K562 (cell line): Measurements from ENCODE around the gene VSIG4. TPM values are rescaled to one million over a fixed set of nuclear protein-coding genes. Genes with fewer than 3 reads are reported as not detected.

Experiments used
- ATAC-seq: fragments of 200-7000 bp; cut with Tn5 transposase; 3 replicates; pipeline ENCODE4 v1.9.1; 2020; ENCODE audit warnings: moderate library complexity
- BruUV-seq: library from RNA; stranded (reverse); fragments of 400-500 nt; replicated peaks from 2 replicates; lab custom pipeline; 2021; lab: Mats Ljungman, UMichigan
- CTCF ChIA-PET: fragments of 300-600 bp; formaldehyde crosslinking; extraction: SDS; loops from one replicate; lab custom pipeline; 2021; ENCODE audit warnings: low intra/inter-chr PET ratio; lab: Yijun Ruan, JAX
- POLR2A ChIA-PET: fragments of 300-600, 350-650 bp; sonication (Branson Sonifier 250); formaldehyde crosslinking; extraction: SDS; loops from one replicate; lab custom pipeline; 2021; ENCODE audit warnings: antibody characterized with exemption, inconsistent platforms; lab: Yijun Ruan, JAX
- DNase-seq, 4 experiments: peaks; one replicate each; pipeline versions ENCODE4 v3.0.0 to v3.0.0-alpha.2; 2011 to 2018; ENCODE audit warnings: low spot score in 3 of 4, mixed read lengths in 3 of 4; ENCODE audit errors: extremely low read depth in 1 of 4
- FAIRE-seq: peaks from 2 replicates; lab custom pipeline; 2011; peaks lifted over from hg19 to GRCh38; lab: Jason Lieb, UNC
- H2AFZ ChIP-seq: 2 replicates; pipeline ENCODE4 v1.6.0; 2011; ENCODE audit warnings: low read depth, low read length, control low read depth, inconsistent platforms
- H3K27ac ChIP-seq: fragments of 200-600 bp; 3 replicates; pipeline ENCODE4 v1.8.0; 2011; ENCODE audit warnings: low read depth, mild to moderate bottlenecking, control low read depth, inconsistent platforms, low read length, moderate library complexity, mixed read lengths; ENCODE audit errors: extremely low read depth
- H3K27me3 ChIP-seq, 2 experiments: fragments of 300-600 bp in 1 of 2; 2 replicates in 1 of 2; 3 replicates in 1 of 2; pipeline versions ENCODE4 v1.6.0 to v1.8.0; 2011; ENCODE audit warnings: inconsistent platforms in 2 of 2, low read length in 2 of 2, mild to moderate bottlenecking in 1 of 2, mixed read lengths in 1 of 2, moderate library complexity in 1 of 2; ENCODE audit not compliant: control insufficient read depth in 2 of 2, insufficient read depth in 2 of 2
- H3K36me3 ChIP-seq: fragments of 300-600 bp; 3 replicates; pipeline ENCODE4 v1.8.0; 2011; ENCODE audit warnings: mild to moderate bottlenecking, low read length, inconsistent platforms; ENCODE audit not compliant: control insufficient read depth, insufficient read depth
- H3K4me1 ChIP-seq, 2 experiments: fragments of 200-600 bp in 1 of 2; replicated peaks in 1 of 2; 2 replicates in 1 of 2; 3 replicates in 1 of 2; pipeline versions ENCODE4 v1.5.1 to v1.8.0; 2011; ENCODE audit warnings: inconsistent platforms in 2 of 2, low read length in 2 of 2, mild to moderate bottlenecking in 1 of 2, mixed read lengths in 1 of 2, moderate library complexity in 1 of 2; ENCODE audit not compliant: control insufficient read depth in 2 of 2, insufficient read depth in 2 of 2
- H3K4me2 ChIP-seq: 2 replicates; pipeline ENCODE4 v1.6.1; 2011; ENCODE audit warnings: low read length, control low read depth, inconsistent platforms, mixed read lengths; ENCODE audit not compliant: insufficient read depth
- H3K4me3 ChIP-seq: fragments of 200-600 bp; sonication (generic), shearing (Covaris generic); 2 replicates; pipeline ENCODE4 v1.5.1; 2016; ENCODE audit warnings: control low read depth, inconsistent platforms
- H3K79me2 ChIP-seq: fragments of 200-600 bp; 3 replicates; pipeline ENCODE4 v1.8.0; 2011; ENCODE audit warnings: low read length, inconsistent platforms; ENCODE audit not compliant: control insufficient read depth, insufficient read depth
- H3K9ac ChIP-seq, 2 experiments: 2 replicates each; pipeline versions ENCODE4 v1.6.0 to v1.6.1; 2011; ENCODE audit warnings: low read depth in 2 of 2, low read length in 2 of 2, control low read depth in 1 of 2, inconsistent platforms in 1 of 2, mild to moderate bottlenecking in 1 of 2, mixed read lengths in 1 of 2; ENCODE audit not compliant: insufficient read depth in 1 of 2
- H3K9me1 ChIP-seq: one replicate; pipeline ENCODE4 v1.6.0; 2011; ENCODE audit warnings: inconsistent platforms, mild to moderate bottlenecking, low read length, moderate library complexity; ENCODE audit not compliant: control insufficient read depth, insufficient read depth
- H3K9me3 ChIP-seq: replicated peaks from 2 replicates; pipeline ENCODE4 v1.5.1; 2011; ENCODE audit warnings: low read depth, low read length, inconsistent platforms; ENCODE audit not compliant: control insufficient read depth, insufficient read depth
- H4K20me1 ChIP-seq: replicated peaks from 2 replicates; pipeline ENCODE4 v1.6.1; 2011; ENCODE audit warnings: low read length, inconsistent platforms, mixed read lengths; ENCODE audit not compliant: control insufficient read depth, insufficient read depth
- CAMTA2 ChIP-seq: fragments of 250-450 bp; sonication (Bioruptor Pico); conservative IDR thresholded peaks from 2 replicates; pipeline ENCODE4 v1.5.1; 2022
- ESRRB ChIP-seq: fragments of 250-450 bp; sonication (Bioruptor Pico); IDR thresholded peaks from 2 replicates; pipeline ENCODE4 v1.5.0; 2020; ENCODE audit warnings: mild to moderate bottlenecking, moderate library complexity, borderline replicate concordance
- FOXA3 ChIP-seq, 2 experiments: fragments of 450-650 bp in 1 of 2; sonication (generic) in 1 of 2; formaldehyde crosslinking; IDR thresholded peaks in 1 of 2; conservative IDR thresholded peaks in 1 of 2; 2 replicates each; pipeline versions ENCODE4 v1.4.0 to v1.8.0; 2020 to 2022; ENCODE audit warnings: mild to moderate bottlenecking in 2 of 2, missing genetic modification reagents in 1 of 2
- MED1 ChIP-seq: sonication (generic); formaldehyde crosslinking; IDR thresholded peaks from 2 replicates; pipeline ENCODE4 v1.8.1; 2023; ENCODE audit warnings: missing genetic modification reagents, borderline replicate concordance
- SMARCE1 ChIP-seq: fragments of 450-650 bp; IDR thresholded peaks from 2 replicates; pipeline ENCODE4 v1.7.1; 2016; ENCODE audit warnings: mild to moderate bottlenecking
- ZBTB7A ChIP-seq: IDR thresholded peaks from 2 replicates; pipeline ENCODE4 v1.6.1; 2011; ENCODE audit warnings: low read depth, mild to moderate bottlenecking, low read length, moderate library complexity, borderline replicate concordance; ENCODE audit not compliant: control insufficient read depth
- ZNF511 ChIP-seq: sonication (generic); formaldehyde crosslinking; IDR thresholded peaks from 2 replicates; pipeline ENCODE4 v1.8.0; 2022; ENCODE audit warnings: mild to moderate bottlenecking, missing genetic modification reagents
- ZNF512 ChIP-seq: IDR thresholded peaks from 2 replicates; pipeline ENCODE4 v1.6.1; 2016; ENCODE audit warnings: missing genetic modification characterization, missing compliant biosample characterization
- WGBS: fragments of 100-300 bp; shearing (Covaris generic); methylation state at CpG from one replicate; pipeline ENCODE4 v1.1.6; 2016; ENCODE audit warnings: low coverage, mixed read lengths; ENCODE audit not compliant: insufficient coverage; ENCODE audit errors: missing lambda C conversion rate; 5-methylcytosine and 5-hydroxymethylcytosine counted together
- in situ Hi-C: fragments of 300-500 bp; cut with MboI; formaldehyde crosslinking; loops from 4 replicates; pipeline ENCODE4 v1.15.0; 2018; ENCODE audit warnings: inconsistent platforms, mixed read lengths
- intact Hi-C: fragments of 100-400 bp; cut with micrococcal nuclease; formaldehyde crosslinking; loops from 2 replicates; pipeline ENCODE4 v1.14.2; 2022
- polyA plus RNA-seq, 8 experiments: library from polyadenylated mRNA; depleted of rRNA in 4 of 8; stranded (reverse) in 5 of 8; unstranded in 3 of 8; fragments of >200 nt; fragmentation: Nextera tagmentation in 2 of 8; fragmentation: Illumina TruSeq in 1 of 8; extraction: Ambion mirVana in 2 of 8; extraction: Trizol in 1 of 8; gene quantifications; 2 replicates each; pipeline versions ENCODE4 v1.2.1 to v1.2.3, GENCODE V29; 2011 to 2014; ENCODE audit warnings: inconsistent platforms in 1 of 8, missing spikeins in 1 of 8
- total RNA-seq, 7 experiments: library from RNA; depleted of rRNA in 6 of 7; stranded (reverse); fragments of >200 nt in 6 of 7; fragmentation: Illumina TruSeq in 2 of 7; extraction: Trizol in 2 of 7; gene quantifications; 2 replicates each; pipeline versions ENCODE4 v1.2.1 to v1.2.3, GENCODE V29; 2011 to 2021; ENCODE audit warnings: low replicate concordance in 1 of 7

VSIG4 gene
- total and polyA plus RNA-seq, 9 of the 15 experiments (the other 6 are each of a cell fraction or from before 2014, with no cell fraction given), result 0.22 to 1.6 (median 0.46) TPM; not detected in 1

- TF ChIP-seq ESRRB (CRISPR knock-in tag) (no peak), FOXA3 (CRISPR knock-in tag; conservative IDR thresholded peaks at IDR 0.05 in 1 of 2, IDR thresholded peaks at IDR 0.05 in 1 of 2) (no peak), ZNF511 (CRISPR knock-in tag) (no peak), SMARCE1 (no peak), ZBTB7A (no peak), ZNF512 (tag) (no peak)
These were observed 13.5 kb upstream of the VSIG4 start (continued) for GRCh38 chrX:66053414-66053813.

GRCh38 chrX:66051980-66052379 is 12.1 kb upstream of the VSIG4 start:
- no peaks in the 10 kb centered on the region for H3K79me2 ChIP-seq
- no peak overlapping the region for H3K27ac ChIP-seq
- peaks cover 0 to 10% of the 10 kb centered on the region in 2 experiments; a peak in 3 of 5 replicates for H3K4me1 ChIP-seq
- BruUV-seq, result no TSS peak
- in situ Hi-C loops, result no loop called here
- ChIA-PET CTCF (no interaction called here), POLR2A (interaction anchor here (0.6 kb wide), 1 partner anchor 113 kb away, joined by 3 read pairs; no protein-coding TSS in a partner anchor)
- WGBS, result 66% methylated on average over 3 of the region's 3 CpGs
- ATAC-seq, result no peak
- TF ChIP-seq CAMTA2 (CRISPR knock-in tag) (no peak), MED1 (CRISPR knock-in tag) (no peak)
- TF ChIP-seq, all 486 proteins: peak for 0
- Histone ChIP-seq H4K20me1 (no peaks in the 10 kb centered on the region), H3K27me3 (no peaks in the 10 kb centered on the region), H3K36me3 (no peaks in the 10 kb centered on the region), H3K4me3 (no peak overlapping the region), H2AFZ (no peak overlapping the region), H3K9ac (no peak overlapping the region), H3K9me1 (no peaks in the 10 kb centered on the region), H3K4me2 (no peak overlapping the region), H3K9me3 (no peaks in the 10 kb centered on the region)
- DNase-seq (no peak), FAIRE-seq (no peak)
- intact Hi-C loops, result no loop called here
